Activated CD4-positive, CD25-positive, alpha-beta regulatory T cell treated with anti-CD3 and anti-CD28 coated beads, Interleukin-2, amount 50 U/mL, for 72 hours (primary cell): ENCODE results near the gene SLC12A8.

ENCODE experiments used
- DNase-seq: peaks from one replicate; pipeline ENCODE4 v3.0.0; 2021

SLC12A8 gene

GRCh38 chr3:125151442-125151817, 61.1 kb downstream of the SLC12A8 start:
- DNase-seq: no peak

DNA sequence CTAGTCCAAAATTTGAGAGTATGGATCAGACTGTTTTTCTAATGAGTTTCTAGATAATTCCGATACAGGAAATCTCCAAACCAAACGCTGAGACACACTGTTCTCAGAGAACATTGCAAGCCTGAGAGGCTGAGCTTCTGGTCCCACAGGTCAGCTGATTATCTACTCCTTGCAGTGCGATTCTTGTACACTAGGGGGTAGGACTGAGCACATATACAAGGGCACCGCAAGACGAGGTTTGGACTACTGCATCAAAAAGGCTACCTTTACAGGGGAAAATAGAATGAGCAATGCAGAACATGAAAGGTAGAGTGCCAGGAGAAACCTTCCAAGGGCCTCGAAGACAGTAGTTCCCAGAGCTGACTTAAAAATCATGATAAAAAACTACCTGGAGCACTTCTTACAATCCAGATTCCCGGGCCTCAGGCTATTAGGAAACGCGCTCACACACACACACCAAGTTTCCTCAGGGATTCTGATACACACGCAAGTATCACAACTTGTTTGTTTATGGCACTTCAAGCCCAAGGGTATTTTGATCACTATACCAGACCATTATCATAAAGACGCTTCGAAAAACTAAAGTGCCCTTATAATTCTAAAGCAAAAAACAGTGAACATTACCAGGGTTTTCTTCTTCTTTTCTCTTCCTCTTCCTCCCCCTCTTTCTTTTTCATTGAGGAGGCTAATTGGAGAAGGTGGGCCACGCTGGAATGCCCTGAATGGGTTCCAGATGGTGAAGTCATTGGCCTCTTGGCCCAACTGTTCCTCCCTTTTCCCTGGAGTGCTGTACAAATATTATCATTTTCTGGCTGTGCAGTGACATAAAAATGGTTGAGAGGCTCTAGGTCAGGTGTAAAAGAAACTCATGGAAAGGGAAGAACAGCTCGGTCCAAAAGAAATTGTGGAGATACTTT, 61.8 kb downstream of the SLC12A8 start:
- DNase-seq: no peak

GRCh38 chr3:125149462-125149861, 63.1 kb downstream of the SLC12A8 start:
- no peak for DNase-seq

DNA sequence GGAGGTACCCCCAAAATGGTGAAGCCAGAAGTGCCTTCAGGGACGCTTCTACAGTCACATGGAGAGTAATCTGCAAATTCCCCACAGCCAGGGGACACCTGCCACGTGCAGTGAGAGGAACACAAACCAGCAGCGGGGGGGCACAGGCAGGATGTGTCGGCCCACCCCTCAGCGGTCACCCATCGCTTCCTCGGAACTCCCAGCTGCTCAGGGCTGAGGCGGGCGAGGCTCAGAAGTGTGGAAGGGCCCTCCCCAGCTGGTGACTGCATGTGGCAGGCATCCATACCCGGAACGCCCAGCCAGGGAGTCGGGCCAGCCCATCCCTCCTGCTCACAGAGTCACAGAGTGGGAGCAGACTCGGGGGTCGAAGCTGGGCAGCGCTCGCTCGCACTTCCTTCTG, 63.7 kb downstream of the SLC12A8 start:
- no peak for DNase-seq

DNA sequence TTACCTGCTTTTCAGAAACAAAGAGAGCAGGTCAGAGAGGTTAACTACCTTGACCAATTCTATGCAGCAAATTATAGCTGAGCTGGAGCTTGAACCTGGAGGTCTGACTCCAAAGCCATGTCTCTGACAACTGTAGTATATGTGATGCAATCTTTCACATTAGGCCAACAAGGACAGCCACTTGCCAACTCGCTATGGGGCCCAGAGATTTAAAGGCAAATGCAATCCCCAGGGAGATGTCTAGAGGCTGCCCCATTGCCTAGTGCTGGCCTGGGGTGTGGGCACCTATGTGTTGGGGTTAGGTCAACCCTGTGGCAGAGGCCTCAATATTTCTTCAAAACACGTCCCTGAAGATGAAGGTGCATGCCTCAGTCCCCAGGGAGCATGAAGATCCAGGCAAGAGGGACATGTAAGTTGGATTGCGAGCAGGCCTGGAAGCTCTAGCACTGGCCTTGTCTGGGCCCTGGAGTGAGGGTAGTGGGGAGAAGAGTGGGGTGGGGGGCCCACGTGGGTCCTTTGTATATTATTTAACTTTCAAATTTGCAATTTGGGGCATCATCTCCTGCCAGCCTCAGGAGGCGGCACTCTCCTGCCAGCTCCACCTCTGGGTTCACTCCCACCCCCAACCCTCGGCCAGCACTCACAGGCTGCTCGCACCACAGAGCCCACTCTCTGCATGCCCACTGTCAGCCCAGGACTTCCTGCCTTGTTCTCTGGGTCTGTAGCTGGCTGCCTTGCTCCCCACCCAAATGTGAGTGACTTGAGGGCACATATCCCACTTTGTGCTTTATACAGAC, 64.3 kb downstream of the SLC12A8 start:
- no peak for DNase-seq

- no peak for DNase-seq
These were observed 65.1 kb downstream of the SLC12A8 start for GRCh38 chr3:125147491-125147820.

DNA sequence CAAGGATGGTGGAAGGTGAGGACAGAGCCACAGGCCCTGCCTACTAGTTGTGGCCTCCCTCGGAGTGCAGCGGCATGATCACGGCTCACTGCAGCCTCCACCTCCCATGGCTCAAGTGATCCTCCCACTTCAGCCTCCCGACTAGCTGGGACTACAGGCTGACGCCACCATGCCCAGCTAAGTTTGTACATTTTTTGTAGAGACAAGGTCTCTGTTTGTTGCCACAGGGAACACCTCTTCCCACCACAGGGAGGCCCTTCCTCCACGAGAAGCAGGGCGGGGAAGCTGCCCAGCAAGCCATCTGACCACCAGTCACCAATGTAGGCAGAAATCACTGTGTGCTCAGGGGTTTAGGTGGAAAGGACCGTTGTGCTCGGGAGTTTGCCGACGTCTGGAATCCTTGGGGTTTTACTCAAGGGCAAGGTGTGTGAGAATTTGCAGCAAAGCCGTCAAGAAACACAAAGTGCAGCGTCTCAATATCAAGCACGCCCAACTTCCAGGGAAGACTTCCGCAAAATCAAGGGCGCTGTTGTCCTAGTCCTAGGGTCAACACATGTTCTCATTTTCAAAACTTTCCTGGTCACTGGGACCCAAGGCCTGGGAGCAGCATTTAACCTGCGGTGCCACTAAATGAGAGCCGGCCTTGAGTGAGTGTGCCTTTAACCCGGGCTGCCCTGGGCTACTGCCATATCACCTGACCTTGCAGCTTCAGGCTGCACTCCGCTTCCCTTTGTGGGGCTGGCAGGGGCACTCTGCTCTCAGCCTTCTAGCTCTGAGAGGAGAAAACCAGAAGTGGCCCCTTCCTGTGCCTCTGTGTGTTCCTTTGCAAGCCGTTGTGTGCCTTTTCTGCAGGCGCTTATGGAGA, 65.7 kb downstream of the SLC12A8 start:
- no peak for DNase-seq

DNA sequence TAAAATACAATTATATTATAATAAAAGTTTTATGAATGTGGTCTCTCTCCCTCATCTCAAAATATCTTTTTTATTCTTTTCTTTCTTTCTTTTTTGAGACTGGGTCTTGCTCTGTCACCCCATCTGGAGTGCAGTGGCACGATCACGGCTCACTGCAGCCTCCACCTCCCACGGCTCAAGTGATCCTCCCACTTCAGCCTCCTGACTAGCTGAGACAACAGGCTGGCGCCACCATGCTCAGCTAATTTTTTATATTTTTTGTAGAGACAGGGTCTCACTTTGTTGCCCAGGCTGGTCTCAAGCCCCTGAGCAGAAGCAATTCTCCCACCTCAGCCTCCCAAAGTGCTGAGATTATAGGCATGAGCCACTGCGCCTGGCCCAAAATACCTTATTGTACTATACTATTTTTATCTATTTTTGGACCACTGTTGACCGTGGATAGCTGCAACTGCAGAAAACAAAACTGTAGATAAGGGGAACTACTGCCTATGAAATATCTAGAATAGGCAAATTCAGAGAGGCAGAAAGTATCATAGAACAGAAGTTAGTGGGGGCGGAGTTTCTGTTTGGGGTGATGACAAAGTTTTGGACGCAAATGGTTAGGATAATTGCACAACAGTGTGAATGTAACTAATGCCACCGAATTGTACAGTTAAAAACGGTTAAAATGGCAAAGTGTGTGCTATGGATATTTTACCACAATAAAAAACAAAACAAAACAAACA, 66.6 kb downstream of the SLC12A8 start:
- DNase-seq: no peak

- no peak for DNase-seq
These were observed 67.8 kb downstream of the SLC12A8 start for GRCh38 chr3:125144653-125145314.

- no peak for DNase-seq
These were observed 68.4 kb downstream of the SLC12A8 start for GRCh38 chr3:125143982-125144652.

- DNase-seq: no peak
These were observed 69.0 kb downstream of the SLC12A8 start for GRCh38 chr3:125143538-125143937.

GRCh38 chr3:125142940-125143339, 69.6 kb downstream of the SLC12A8 start:
- no peak for DNase-seq

- no peak for DNase-seq
These were observed 70.1 kb downstream of the SLC12A8 start for GRCh38 chr3:125142420-125142778.

DNA sequence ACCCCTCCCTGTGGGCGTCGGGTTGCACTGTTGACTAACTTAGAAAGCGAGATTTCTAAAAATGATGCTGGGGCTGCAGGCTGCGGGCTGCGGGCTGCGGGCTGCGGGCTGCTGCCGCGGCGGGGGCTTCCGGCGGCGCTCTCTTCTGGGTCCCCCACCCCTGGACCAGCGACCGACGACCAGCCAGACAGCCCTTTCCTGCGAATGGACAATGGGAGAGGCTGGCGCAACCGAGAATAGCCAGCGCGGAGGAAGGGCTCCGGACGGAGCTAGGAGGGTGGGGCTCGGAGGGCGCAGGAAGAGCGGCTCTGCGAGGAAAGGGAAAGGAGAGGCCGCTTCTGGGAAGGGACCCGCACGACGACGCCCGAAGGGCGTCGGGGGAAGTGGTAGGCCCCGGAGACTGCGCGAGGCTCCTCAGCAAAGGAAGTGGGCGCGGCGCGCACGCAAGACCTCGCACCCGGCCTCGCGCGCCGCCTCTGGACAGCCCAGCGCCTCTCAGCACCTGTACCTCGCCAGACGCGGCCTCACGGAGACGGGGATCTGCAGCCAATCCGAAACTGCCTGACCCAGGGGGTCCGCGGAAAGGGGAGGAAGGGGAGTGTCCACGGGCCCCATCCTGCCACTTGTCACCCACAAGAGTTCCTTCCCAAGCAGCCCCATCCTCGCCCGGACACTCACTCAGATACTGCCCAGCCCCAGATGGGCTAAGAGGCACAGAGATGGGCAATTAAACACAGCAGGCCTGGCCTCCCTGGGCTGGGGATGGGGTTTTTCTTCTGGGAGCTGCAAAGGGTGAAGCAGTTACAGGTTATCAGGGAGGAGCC, 70.7 kb downstream of the SLC12A8 start:
- DNase-seq: peak; percentile 71

- no peak for DNase-seq
These were observed 71.5 kb downstream of the SLC12A8 start for GRCh38 chr3:125140818-125141595.

GRCh38 chr3:125140011-125140817, 72.3 kb downstream of the SLC12A8 start:
- DNase-seq: no peak

DNA sequence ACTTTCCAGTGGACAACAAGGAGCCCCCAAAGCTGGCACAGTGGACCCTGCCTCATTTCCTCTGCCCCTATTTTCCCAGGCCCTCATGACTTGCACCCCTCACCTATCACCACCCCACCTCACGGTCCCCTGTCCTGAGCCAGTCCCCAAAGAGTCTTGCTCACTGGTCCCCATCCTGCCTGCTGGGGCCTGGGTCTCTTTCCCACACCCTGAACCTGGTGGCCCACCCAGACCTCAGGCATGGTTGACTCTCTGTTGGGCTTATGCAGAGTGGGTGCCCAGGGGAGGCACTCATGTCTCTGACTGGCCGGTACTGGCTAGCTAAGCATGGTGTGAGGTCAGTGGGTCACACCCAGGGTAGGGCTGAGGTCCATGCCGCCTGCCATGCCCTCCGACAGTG, 73.2 kb downstream of the SLC12A8 start:
- DNase-seq: no peak

- no peak for DNase-seq
These were observed 75.1 kb downstream of the SLC12A8 start for GRCh38 chr3:125137358-125138033.
